LNCaP clone FGC (cell line): ENCODE results near the gene OSBPL2.

Source experiments
- DNase-seq: peaks from one replicate; pipeline ENCODE4 v3.0.0-alpha.2; 2011; ENCODE audit warnings: low read depth
- H3K4me3 ChIP-seq: 2 replicates; pipeline ENCODE4 v1.5.1; 2011; ENCODE audit warnings: mild to moderate bottlenecking, low read depth, low read length, control low read depth
- CTCF ChIP-seq: IDR thresholded peaks from 2 replicates; pipeline ENCODE4 v1.5.1; 2012; ENCODE audit warnings: mild to moderate bottlenecking; ENCODE audit not compliant: control insufficient read depth, insufficient read depth; ENCODE audit errors: extremely low read depth

The OSBPL2 gene

DNA sequence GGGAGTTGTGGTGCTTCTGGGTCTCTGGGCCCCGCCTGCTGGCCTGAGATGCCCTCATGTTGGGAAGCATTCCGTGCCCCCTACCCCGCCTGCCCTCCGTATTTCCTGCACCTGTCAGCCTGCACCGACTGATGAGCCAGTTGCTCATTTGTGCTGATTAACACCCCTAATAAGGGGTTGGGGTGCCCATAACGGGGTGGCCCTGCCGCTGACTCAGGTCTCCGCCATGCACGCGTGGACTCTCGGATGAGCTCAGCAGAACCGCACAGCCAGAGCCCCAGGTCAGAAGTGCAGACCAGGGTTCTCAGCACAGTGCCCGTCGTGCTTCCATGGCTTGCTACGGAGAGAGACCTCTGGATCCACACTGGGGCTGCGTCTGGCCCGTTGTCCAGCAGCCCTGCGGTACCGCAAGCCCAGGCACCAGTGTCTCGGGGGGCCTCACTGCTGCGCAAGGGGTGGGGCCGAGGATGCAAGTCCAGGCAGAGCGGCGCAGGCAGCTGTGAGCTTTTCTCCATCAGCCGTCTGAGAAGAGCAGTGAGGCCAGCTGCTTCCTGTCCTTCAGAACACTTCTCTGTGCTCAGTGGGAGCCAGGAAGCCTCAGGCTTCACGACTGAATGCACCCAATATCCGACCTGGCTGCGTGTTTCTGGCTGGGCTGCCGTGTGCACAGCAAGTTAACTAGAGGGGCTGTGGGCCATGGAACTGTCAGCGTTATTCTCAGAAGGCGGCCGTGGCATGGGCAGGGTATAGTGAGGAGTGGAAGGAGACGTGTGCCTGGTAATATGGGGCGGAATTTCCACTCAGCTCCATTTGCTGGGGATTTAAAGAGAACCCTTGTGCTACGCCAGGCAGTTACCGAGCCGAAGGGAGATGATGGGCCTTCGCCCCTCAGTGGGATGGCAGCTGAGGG lies 36.9 kb upstream of the OSBPL2 start:
- no peak overlapping the region for H3K4me3 ChIP-seq
- TF ChIP-seq CTCF: no peak
- DNase-seq: no peak

DNA sequence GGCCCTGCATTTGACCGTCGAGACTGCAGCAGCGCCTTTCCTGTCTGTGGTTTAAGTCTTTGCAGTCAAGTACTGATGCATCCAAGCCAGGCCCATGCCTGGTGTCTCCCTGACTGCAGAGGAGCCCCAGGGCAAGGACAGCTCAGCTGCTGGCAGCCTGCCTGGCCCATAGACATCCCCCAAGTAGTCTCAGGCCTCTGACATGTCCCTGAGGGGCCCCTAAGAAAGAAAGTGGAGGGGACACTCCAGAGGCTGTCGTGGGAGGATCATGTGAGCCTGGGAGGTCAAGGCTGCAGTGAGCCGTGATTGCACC lies 36.3 kb upstream of the OSBPL2 start:
- H3K4me3 ChIP-seq: no peak overlapping the region
- TF ChIP-seq CTCF: no peak
- no peak for DNase-seq

GRCh38 chr20:62202676-62203377 lies 35.5 kb upstream of the OSBPL2 start:
- no peak overlapping the region for H3K4me3 ChIP-seq
- TF ChIP-seq CTCF: no peak
- no peak for DNase-seq

GRCh38 chr20:62203378-62204030 lies 34.8 kb upstream of the OSBPL2 start:
- H3K4me3 ChIP-seq: no peak overlapping the region
- DNase-seq: no peak
- no peak for TF ChIP-seq CTCF

GRCh38 chr20:62205618-62206387 lies 32.5 kb upstream of the OSBPL2 start:
- no peak for DNase-seq
- no peak for TF ChIP-seq CTCF
- no peak overlapping the region for H3K4me3 ChIP-seq

GRCh38 chr20:62206388-62206775 lies 31.9 kb upstream of the OSBPL2 start:
- TF ChIP-seq CTCF: no peak
- no peak overlapping the region for H3K4me3 ChIP-seq
- DNase-seq: no peak
